Nucleus accumbens (tissue), 56 donors: Measurements from ENCODE around the gene SAP30BP.
"Not testable (repeated sequence)": the region's sequence is repeated elsewhere in the genome, so short reads cannot be mapped to it uniquely, and the experiment has no call there.

ENCODE experiments used
- DNase-seq, 56 donors: peaks; one replicate each; lab custom pipeline; 2025; lab: John Stamatoyannopoulos, UW

SAP30BP gene

DNA sequence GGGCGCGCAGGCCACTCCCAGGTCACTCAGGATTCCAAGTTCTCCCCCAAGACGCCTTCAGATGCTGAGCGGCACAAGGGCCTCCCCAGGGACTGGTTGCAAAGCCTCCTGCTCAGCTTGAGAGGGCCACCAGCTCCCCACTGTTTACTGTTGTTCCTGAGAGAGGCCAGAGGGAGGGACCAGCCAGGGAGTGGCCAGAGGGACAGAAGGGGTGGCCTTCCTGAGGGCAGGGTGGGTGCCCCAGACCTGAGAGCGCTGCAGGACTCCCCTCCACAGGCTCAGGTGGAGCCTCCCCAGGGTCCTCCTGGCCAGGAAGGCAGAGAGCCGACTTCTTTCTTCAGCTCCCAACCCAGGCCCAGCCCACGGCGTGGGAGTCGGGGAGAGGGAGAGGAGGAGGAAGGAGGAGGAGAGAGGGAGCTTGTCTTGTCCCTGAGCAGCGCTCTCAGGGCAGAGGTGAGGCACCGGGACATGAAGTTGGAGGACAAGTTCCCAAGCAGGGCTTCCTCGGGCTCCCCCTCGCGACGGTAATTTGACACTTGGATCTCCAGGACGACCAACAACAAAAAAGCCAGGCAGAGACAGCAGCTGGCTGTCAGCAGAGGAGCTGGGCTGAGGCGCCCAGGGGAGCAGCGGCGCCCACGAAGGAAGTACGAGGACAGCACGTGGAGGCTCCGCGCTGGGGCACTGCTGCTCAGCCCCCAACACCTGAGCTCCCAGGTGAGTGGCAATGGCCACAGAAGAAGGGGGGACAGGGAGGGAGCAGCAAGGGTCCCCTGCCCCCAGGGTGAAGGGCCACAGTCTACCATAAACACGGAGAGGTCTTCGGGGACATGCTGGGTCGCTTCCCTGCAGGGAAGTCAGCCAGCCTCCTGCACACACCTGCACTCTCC is 33.4 kb upstream of the SAP30BP start:
- DNase-seq = peak in 54 of 56 donors; percentile 23 to 88 (median 68)

DNA sequence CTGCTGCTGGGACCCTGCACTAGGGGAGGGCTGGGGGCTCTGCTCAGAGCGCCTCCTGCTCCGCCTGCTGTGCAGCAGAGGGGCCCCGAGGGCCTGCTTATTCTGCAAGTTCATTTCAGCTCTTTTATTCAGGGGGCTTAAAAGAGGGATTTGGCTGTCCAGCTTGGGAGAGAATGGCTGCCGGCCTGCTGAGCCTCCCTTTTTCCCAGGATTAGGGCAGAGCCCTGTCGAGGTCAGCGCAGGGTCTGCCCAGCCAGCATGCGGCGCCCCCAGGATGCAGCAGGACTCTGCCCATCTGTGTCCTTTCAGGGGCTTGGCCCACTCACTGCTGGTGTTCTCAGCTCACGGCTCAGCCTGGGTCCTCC is 32.8 kb upstream of the SAP30BP start:
- no peak for DNase-seq

DNA sequence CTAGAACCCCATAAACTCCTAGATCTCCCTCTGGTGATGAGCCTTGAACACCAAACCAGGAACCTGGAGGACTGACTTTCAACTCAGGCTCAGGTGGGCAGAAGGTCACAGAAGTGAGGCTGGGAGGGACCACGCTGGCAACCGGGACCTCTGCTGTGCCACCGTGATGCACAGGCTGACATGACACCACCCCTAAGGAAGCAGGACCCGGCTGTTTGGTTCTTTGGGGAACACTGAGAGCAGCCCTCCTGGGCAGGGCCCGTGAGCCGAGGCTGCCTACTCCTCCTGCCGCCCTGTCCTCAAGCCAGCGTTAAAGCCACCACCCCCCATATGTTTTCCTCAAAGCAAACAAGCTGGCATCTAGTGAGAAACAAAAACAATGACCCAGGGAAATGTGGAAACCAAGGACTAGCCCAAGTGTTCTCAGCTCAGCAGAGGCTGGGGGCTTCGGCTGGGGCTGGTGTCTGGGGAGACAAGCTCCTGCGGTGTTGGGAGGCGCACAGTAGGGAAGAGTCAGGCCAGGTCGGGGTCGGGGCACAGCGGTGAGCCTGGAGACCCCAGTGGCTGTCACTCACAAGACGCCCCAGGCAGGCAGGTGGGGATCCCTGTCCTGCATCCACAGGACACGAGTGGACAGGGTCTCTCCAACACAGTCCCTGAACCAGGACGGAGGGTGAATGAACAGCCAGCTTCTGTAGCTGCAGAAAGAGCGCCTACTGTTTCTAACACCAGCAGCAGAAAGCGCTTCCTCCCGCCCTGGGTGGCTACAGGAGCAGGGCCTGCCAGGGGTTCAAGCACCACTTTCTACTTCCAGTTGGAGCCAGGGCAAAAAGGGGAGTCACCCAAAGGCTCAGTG is 32.2 kb upstream of the SAP30BP start:
- peak in 13 of 56 donors; percentile 9 to 62 (median 30) for DNase-seq

DNA sequence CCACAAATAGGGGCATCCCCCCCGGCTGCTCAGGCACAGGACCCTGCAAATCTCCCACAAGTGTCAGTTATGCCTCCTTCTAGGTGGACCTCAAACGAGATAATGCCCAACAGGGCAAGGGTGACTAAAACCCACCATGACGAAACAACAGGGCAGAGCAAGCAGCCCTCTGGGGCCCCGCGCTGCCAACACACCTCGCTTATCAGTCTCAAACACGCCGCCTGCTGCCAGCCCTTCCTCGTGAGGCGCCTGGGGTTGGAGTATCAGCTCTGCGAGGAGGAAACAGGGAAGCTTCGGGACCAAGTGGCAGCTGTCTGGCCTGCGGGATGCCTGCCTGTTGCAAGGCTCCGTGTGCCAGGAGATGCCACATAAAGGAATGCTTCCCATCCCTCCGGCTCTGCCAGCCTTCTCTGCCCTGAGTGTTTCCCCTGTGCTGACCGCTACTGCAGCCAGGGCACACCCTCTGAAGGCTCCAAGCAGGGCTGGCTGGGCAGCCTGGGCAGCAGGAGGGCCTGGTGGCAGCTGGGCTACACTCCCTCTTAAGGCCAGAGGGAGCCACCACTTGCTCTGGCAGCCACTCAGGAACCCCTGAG is 31.4 kb upstream of the SAP30BP start:
- peak in 24 of 56 donors; percentile 15 to 76 (median 48) for DNase-seq

DNA sequence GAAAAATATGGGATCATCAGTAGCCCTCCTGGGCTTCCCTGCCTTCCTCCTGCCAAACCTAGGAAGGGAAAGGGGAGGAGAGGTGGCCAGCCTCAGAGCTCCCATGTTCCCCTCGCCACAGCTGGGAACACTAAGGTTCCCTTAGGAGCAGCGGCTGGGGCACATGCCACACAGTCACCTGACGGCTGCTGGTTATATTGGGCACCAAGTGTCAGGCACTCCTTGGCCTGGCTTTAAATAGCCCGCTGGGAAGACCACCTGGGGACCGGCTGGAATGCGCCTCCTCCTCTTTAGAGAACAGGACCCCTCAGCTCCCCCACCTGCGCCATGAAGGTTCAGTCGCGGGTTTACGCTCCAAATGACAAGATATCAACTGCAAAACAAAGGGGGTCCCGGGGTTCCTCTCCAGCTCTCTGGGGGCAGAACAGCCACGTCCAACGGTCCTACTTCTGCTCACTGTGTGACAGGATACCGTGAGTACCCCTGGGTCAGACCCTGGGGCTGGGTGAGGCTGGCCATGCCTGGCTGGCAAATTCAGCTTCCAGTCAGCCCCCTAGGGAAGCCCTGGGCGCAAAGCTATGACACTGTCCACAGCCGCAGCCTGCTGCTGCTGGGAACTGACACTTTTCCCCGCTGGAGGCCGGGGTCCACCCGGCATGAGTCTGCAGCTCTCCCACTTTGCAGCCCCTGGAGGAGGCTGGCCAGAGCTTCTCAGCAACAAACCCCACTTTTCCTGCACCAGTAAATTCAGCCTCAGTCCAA is 30.6 kb upstream of the SAP30BP start:
- no peak for DNase-seq

DNA sequence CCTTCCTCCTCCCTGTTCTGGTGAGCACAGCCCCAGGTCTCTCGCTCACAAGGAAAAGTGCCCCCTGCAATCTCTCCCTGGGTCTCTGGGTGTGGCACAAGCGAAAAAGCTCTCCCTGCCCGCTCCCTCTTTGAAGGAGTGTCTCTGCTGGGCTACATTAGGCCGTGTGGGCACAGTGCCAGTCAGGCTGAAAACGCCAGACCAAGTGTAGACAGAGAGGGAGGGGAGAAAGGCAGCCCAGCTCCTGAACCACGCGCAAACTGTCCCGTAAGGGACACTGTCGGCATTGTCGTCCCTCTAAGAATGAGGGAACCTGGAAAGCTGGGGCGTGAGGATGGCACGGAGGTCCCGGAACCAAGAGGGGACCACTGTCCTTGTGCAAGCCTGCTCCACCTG is 30.0 kb upstream of the SAP30BP start:
- peak in 25 of 56 donors; percentile 16 to 67 (median 31) for DNase-seq

DNA sequence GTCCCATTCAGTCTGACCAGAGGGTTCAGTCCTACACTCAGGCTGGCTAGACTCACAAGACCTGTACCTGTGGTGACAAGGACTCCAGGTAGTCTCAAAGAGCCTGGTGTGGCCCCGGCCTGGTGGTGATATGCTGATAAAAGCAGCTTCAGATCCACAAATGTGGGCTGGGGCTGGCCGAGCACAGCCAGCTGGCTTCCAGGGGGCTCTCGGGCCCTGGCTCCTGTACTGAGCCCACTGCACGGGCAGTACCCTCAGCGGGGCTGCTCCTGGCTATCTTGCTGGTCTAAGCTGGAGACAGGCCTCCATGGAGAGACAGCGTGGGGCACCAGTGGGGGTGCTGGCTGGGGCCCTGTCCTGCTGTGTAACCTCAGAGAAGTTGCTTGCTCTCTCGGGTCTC is 29.6 kb upstream of the SAP30BP start:
- DNase-seq = no peak

DNA sequence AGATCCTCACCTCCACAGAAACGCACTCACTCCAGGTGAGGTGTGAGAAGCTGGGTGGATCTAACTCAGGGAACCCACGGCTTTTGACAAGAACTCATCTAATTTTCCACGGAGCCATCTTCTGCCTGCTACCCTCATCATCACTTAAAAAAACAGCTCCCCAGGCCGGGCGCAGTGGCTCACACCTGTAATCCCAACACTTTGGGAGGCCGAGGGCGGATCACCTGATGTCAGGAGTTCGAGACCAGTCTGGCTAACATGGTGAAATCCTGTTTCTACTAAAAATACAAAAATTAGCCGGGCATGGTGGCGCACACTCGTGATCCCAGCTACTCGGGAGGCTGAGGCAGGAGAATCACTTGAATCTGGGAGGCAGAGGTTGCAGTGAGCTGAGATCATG is 29.1 kb upstream of the SAP30BP start:
- DNase-seq = not testable (repeated sequence)

DNA sequence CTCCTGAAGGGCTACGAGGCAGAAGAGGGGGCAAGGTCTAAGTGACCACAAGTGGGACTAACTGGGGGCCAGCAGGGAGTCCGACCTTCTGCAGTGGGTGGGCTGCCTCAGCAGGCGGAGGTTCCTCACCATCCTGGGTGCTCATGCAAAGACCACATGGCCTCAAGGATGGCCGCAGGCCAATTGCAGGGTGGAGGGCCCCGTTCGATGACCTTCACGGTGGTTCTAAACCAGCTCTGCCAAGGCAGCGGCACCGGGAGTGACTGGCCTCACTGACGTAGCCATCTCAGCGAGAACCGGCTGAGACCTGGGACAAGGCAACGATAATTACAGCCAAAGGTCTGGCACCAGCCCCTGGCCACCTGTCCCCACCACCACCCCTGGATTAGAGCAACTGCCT is 28.2 kb upstream of the SAP30BP start:
- no peak for DNase-seq

DNA sequence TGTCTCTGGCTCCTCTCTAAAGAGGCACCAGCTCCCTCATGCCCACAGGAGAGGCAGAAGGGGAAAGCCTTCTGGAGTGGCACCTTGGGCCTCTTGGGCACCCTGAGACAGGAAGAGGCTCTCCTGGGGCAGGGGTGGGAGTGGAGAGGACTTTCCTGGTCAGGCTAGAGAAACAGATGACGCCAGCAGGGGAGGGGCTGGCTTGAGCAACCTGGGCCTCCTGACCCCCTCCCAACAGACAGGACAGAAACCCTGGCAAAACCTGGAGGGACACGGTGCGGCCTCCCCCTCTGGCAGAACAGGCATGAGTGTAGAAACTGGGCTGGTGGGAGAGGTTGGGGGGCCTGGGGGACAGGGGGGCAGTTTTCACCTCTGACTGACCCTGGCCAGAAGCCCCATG is 27.8 kb upstream of the SAP30BP start:
- no peak for DNase-seq

DNA sequence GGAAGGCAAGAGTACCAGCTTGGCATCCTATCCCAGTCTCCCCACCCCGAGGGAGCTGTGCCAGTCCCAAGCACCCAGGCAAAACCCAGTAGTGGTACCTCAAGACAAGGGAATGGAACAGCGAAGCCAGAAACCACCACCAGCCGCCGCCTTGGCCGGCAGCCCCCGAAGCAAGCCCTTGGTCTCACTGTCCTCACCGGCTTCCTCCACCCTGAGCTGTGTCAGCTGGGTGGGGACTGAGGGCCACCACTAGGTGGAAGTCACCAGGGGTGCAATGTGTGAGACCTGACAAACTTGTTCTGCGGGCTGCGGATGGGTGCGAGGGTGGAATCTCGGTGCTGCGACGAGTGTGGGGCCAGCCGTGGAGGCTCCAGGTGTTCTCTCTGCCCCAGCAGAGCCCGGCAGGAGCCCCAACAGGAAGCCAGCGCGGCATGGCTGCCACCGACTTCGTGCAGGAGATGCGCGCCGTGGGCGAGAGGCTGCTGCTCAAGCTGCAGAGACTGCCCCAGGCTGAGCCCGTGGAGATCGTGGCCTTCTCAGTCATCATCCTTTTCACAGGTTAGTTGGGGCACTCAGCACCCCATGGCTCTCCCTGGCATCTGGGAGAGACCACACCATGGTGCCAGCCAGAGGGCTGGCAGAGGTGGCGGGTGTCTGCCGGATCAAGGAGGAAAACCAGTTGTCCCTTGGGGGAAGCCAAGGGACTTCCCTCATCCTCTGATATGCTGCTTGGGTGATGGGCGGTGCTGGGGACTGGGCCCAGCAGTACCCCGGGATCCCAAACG is 27.2 kb upstream of the SAP30BP start:
- DNase-seq = no peak

DNA sequence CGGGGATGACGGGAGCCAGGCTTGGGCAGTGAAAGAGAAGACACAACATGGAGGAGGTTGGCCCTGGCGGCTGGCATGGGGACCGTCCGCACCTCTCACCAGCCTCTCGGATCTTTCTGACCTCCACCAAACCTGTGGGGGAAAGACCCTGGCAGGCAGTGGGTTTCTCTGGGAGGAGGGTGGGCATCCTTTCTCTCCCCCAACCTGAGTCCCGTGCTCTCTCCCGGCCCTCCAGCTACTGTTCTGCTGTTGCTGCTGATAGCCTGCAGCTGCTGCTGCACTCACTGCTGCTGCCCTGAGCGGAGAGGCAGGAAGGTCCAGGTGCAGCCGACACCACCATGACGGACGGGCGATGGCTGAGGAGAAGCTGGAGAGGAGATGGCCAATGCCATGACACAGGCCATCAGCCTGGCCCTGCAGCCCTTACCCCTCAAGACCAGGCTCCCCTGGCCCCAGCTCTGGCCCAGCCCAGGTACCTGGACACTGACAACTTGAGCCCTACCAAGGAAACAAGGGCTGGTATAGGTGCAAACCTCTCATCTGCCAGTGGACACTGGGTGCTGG is 26.5 kb upstream of the SAP30BP start:
- DNase-seq = no peak

DNA sequence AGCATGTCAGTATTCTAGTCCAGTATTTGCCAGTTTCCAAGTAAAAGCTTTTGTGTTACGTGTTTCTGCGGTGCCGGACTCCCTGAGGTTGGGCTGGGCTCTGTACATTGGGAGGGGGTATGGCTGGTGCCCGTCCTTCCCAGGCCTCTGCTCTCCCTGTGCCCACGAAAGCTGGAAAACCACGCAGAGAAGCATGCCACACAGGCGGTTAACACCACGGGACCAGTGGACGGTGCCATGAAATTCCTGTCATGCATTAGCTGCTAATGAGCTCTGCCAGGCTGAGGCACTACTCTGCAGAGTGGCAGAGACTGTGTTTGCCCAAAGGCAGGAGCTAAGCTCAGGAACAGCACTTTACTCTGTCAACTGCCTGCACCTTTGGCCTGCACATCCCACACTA is 25.8 kb upstream of the SAP30BP start:
- DNase-seq = peak in 11 of 56 donors; percentile 6 to 58 (median 40)

DNA sequence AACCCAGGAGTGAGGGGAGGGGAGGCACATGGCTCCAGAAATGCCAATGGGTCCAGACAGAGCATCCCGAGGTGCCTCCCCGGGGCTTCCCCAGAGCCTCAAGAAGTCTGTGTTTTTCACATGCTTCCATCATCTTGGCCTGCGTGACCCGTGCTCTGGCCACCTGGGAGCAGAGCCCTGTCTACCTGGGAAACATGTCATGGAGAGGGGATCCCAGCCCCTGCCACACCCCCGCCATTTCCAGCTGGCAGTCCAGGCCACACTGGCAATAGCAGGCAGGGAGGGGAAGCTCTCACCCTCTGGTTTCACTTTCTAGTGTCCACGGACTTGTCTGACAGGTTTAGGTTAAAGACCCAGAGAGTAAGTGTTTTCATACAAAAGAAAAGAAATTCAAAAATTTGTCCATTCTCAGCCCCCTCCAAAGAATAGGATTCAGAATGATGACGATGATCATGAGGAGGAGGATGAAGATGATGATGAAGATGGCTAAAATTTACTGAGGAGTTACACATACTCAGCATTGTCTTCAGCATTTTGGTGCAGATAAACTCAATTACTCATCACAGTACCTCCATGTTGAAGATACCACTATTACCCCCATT is 24.9 kb upstream of the SAP30BP start:
- DNase-seq = no peak

DNA sequence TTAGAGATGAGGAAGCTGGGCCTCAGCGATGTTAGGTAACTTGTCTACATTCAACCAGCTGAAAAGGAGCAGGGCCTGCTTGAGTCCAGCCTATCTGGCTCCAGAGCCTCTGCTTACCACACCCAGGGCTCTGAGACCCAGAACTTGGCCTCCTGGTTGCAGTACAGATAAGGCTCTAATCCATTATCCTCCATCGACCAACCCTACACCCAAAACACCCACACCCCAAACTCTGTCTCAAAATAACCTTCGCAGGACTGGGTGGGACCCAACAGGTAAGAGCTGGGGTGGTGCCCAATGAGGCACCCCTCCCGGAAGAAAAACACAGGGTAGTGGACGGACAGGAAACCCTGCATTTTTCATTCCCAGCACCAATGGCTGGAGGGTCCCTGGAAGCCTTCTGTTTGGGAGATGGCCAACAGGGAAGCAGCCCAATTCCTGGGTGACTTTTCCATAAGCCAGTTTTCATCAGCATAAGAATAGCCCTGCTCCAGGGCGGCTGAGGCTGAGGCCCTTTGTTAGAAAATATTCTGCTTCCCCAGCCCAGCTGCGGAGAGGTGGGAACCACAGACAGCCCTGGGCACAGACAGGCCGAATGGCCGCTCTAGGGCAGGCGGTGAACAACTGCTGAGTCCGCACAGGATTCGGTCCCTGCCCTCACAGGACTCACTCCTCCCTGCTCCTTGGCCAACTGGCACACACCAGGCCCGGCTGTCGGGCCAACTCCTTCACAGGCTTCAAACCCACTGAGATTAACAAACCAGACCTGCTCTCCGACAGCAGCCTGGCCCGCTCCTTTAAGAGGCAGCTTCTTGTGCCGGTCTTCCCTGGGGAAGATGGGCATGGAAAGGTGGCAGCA is 24.1 kb upstream of the SAP30BP start:
- peak in 5 of 56 donors; percentile 17 to 45 (median 25) for DNase-seq

DNA sequence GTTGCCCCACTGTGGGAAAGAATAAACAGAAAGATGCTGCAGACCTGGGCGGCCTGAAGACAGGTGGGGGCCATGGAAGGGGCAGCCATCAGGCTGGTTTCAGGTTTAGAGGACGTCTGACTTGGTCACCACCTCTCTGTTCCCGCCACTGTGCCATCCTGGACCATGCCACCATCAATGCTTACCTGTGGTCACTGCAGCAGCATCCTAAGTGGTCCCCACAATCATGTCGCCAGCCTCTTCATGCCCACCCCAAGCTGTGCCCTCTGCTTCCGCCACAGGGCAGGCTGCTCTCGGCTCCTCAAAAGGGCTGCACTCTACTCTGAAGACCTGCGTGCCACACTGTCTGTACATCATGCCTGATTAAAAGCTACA is 23.5 kb upstream of the SAP30BP start:
- no peak for DNase-seq

DNA sequence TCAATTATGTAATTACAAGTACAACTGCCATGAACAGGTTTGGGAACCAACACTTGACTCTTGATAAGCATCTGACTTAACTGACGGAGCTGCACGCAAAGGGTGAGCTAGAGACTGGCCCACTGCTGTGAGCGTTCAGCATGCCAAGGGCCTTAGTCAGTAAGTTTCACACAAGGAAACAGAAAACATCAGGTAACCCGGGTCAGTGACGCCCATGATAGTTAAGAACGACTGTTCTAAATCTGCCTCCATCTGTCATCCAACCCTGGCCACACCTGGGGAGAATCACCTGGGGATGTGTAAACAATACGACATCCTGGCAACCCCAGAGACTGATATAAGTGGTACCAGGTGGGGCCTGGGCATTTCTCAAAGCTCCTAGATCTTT is 21.6 kb upstream of the SAP30BP start:
- DNase-seq = no peak
